Right lobe of liver (tissue), 4 donors: ENCODE data around the gene LCTL.

Experiments used
- CTCF ChIP-seq, 4 donors: fragments of 200-600 bp in 3 of 4; fragments of 450-650 bp in 1 of 4; IDR thresholded peaks; one replicate each; pipeline versions ENCODE4 v1.5.1 to v1.8.0; 2016 to 2022; ENCODE audit warnings: antibody characterized with exemption in 4 of 4, mild to moderate bottlenecking in 2 of 4
- POLR2A ChIP-seq: fragments of 450-650 bp; IDR thresholded peaks from one replicate; pipeline ENCODE4 v1.6.1; 2017; ENCODE audit warnings: antibody characterized with exemption, mild to moderate bottlenecking
- donor health status: DM: no; HTN: no; CAD: no.
- donor health status: DM: no; HTN: no; CAD: no.
- donor health status: DM: no; HTN: yes; CAD: no.

- TF ChIP-seq CTCF (IDR thresholded peaks at IDR 0.05) (no peak), POLR2A (no peak)
Observed at GRCh38 chr15:66523926-66524325, 41.9 kb downstream of the LCTL start.
